ENCODE data around the gene EIF1AD. TPM values are rescaled to one million over a fixed set of nuclear protein-coding genes. Genes with fewer than 3 reads are reported as not detected.

EIF1AD gene
- total RNA-seq, 3 donors from 2014 or later (not counting 1 experiment from before 2014, with no cell fraction given) = 49.9 to 74.2 (median 62.8) TPM

GRCh38 chr11:66022401-66023185, 20.6 kb upstream of the EIF1AD start:
- Histone ChIP-seq H3K27ac (ENCODE audit: low read length) (no peak overlapping the region), H3K9me3 (ENCODE audit: control insufficient read depth, insufficient read depth, low read length) (no peaks in the 10 kb centered on the region), H3K4me1 (ENCODE audit: control insufficient read depth, insufficient read depth, low read length) (peaks cover 31% of the 10 kb centered on the region), H3K36me3 (ENCODE audit: control insufficient read depth, insufficient read depth, low read length) (no peaks in the 10 kb centered on the region), H3K27me3 (ENCODE audit: control insufficient read depth, insufficient read depth, low read length) (no peaks in the 10 kb centered on the region), H3K4me3 (ENCODE audit: low read length) (no peak overlapping the region)
- WGBS (ENCODE audit: insufficient coverage) = 24% methylated on average over 46 of the region's 46 CpGs
- Mint-ChIP-seq H3K9me3 (no peaks in the 10 kb centered on the region), H3K36me3 (no peaks in the 10 kb centered on the region), H3K27ac (peak overlapping the region in 1 of 2 donors; percentile 91), H3K4me3 (peak overlapping the region; percentile 82), H3K4me1 (peaks cover 30 to 32% of the 10 kb centered on the region in 2 donors), H3K27me3 (ENCODE audit: low read depth in 2 of 2) (peaks cover 4 to 5% of the 10 kb centered on the region in 2 donors)
- ATAC-seq (peak; percentile 82 to 85 (median 83)), DNase-seq (peak; percentile 84 to 85)
- TF ChIP-seq CTCF (IDR thresholded peaks at IDR 0.05) = peak; percentile 98
- intact Hi-C loops (cut with micrococcal nuclease) = no loop called here

- ATAC-seq (peak; percentile 82 to 89 (median 87)), DNase-seq (peak; percentile 32 to 66)
- Mint-ChIP-seq H3K4me3 (peak overlapping the region; percentile 82), H3K36me3 (no peaks in the 10 kb centered on the region), H3K27ac (peak overlapping the region; percentile 57 to 91), H3K4me1 (peaks cover 30 to 32% of the 10 kb centered on the region in 2 donors), H3K27me3 (ENCODE audit: low read depth in 2 of 2) (peaks cover 4 to 5% of the 10 kb centered on the region in 2 donors), H3K9me3 (no peaks in the 10 kb centered on the region)
- peaks cover 31% of the 10 kb centered on the region for H3K4me1 ChIP-seq (ENCODE audit: control insufficient read depth, insufficient read depth, low read length)
- whole genome bisulfite sequencing (ENCODE audit: insufficient coverage) = 63% methylated on average over 25 of the region's 25 CpGs
- H3K36me3 ChIP-seq (ENCODE audit: control insufficient read depth, insufficient read depth, low read length) = no peaks in the 10 kb centered on the region
- TF ChIP-seq CTCF (IDR thresholded peaks at IDR 0.05) = no peak
- H3K4me3 ChIP-seq (ENCODE audit: low read length) = peak overlapping the region; percentile 21
- no peaks in the 10 kb centered on the region for H3K27me3 ChIP-seq (ENCODE audit: control insufficient read depth, insufficient read depth, low read length)
- intact Hi-C loops (cut with micrococcal nuclease) = loop anchor here (2.0 kb wide), 1 partner anchor 18 kb away; the partner anchor contains the start of genes BANF1 and EIF1AD
- H3K9me3 ChIP-seq (ENCODE audit: control insufficient read depth, insufficient read depth, low read length) = no peaks in the 10 kb centered on the region
- peak overlapping the region; percentile 61 for H3K27ac ChIP-seq (ENCODE audit: low read length)
Observed at GRCh38 chr11:66020618-66021357, 18.8 kb upstream of the EIF1AD start.

- Mint-ChIP-seq H3K4me3 (peak overlapping the region; percentile 82), H3K27ac (peak overlapping the region; percentile 57 to 91), H3K9me3 (no peaks in the 10 kb centered on the region), H3K4me1 (peaks cover 30 to 32% of the 10 kb centered on the region in 2 donors), H3K36me3 (no peaks in the 10 kb centered on the region), H3K27me3 (ENCODE audit: low read depth in 2 of 2) (peaks cover 4 to 5% of the 10 kb centered on the region in 2 donors)
- no peak for DNase-seq
- Histone ChIP-seq H3K4me1 (ENCODE audit: control insufficient read depth, insufficient read depth, low read length) (peaks cover 31% of the 10 kb centered on the region), H3K9me3 (ENCODE audit: control insufficient read depth, insufficient read depth, low read length) (no peaks in the 10 kb centered on the region), H3K4me3 (ENCODE audit: low read length) (no peak overlapping the region), H3K27me3 (ENCODE audit: control insufficient read depth, insufficient read depth, low read length) (no peaks in the 10 kb centered on the region), H3K36me3 (ENCODE audit: control insufficient read depth, insufficient read depth, low read length) (no peaks in the 10 kb centered on the region), H3K27ac (ENCODE audit: low read length) (peak overlapping the region; percentile 61)
- intact Hi-C loops (cut with micrococcal nuclease) = loop anchor here (2.0 kb wide), 1 partner anchor 17 kb away; the partner anchor contains the start of genes BANF1 and EIF1AD
- TF ChIP-seq CTCF (IDR thresholded peaks at IDR 0.05) = no peak
- ATAC-seq = no peak
- 74% methylated on average over 8 of the region's 8 CpGs for WGBS (ENCODE audit: insufficient coverage)
Observed at GRCh38 chr11:66020212-66020611, 18.3 kb upstream of the EIF1AD start.

All from natural killer cell (primary cell).